GM12878 (cell line): ENCODE results near the gene KRT25. TPM values are rescaled to one million over a fixed set of nuclear protein-coding genes. Genes with fewer than 3 reads are reported as not detected.

Experiments
- ATAC-seq: fragments of 200-7000 bp; cut with Tn5 transposase; 3 replicates; pipeline ENCODE4 v1.9.1; 2020; ENCODE audit warnings: mild to moderate bottlenecking, moderate library complexity
- BruUV-seq: library from RNA; stranded (reverse); fragments of 400-500 nt; replicated peaks from 2 replicates; lab custom pipeline; 2021; lab: Mats Ljungman, UMichigan
- CTCF ChIA-PET: fragments of 300-600 bp; sonication (Branson Sonifier 250); formaldehyde crosslinking; extraction: SDS; loops from one replicate; lab custom pipeline; 2021; ENCODE audit warnings: inconsistent platforms; lab: Yijun Ruan, JAX
- POLR2A ChIA-PET: fragments of 350-600 bp; formaldehyde crosslinking; extraction: SDS; loops from one replicate; lab custom pipeline; 2021; ENCODE audit warnings: inconsistent platforms; lab: Charles Lee
- RAD21 ChIA-PET: fragments of 300-600 bp; sonication (Branson Sonifier 250); formaldehyde crosslinking; loops from one replicate; lab custom pipeline; 2023; ENCODE audit warnings: antibody characterized with exemption; ENCODE audit not compliant: unreplicated experiment; lab: Charles Lee
- SMC1A ChIA-PET: fragments of 300-600 bp; sonication (Branson Sonifier 250); formaldehyde crosslinking; loops from one replicate; lab custom pipeline; 2023; ENCODE audit not compliant: unreplicated experiment, uncharacterized antibody; lab: Charles Lee
- DNase-seq: peaks from one replicate; pipeline ENCODE4 v3.0.0-alpha.2; 2011; ENCODE audit warnings: low read depth, low spot score
- FAIRE-seq: peaks from 3 replicates; lab custom pipeline; 2011; peaks lifted over from hg19 to GRCh38; lab: Jason Lieb, UNC
- H2AFZ ChIP-seq: 2 replicates; pipeline ENCODE4 v1.6.0; 2011; ENCODE audit warnings: low read depth, low read length, control low read depth; ENCODE audit not compliant: control insufficient read depth
- H3K27ac ChIP-seq: 2 replicates; pipeline ENCODE4 v1.5.1; 2011; ENCODE audit warnings: control low read depth; ENCODE audit not compliant: control insufficient read depth, insufficient read depth
- H3K27me3 ChIP-seq, 2 experiments: replicated peaks in 1 of 2; 2 replicates each; pipeline versions ENCODE4 v1.6.0 to v1.6.1; 2011; ENCODE audit warnings: low read length in 1 of 2; ENCODE audit not compliant: control insufficient read depth in 2 of 2, insufficient read depth in 2 of 2
- H3K36me3 ChIP-seq, 2 experiments: 2 replicates each; pipeline ENCODE4 v1.5.1; 2011; ENCODE audit warnings: low read length in 1 of 2; ENCODE audit not compliant: control insufficient read depth in 2 of 2, insufficient read depth in 2 of 2
- H3K4me1 ChIP-seq: 2 replicates; pipeline ENCODE4 v1.6.1; 2011; ENCODE audit warnings: mild to moderate bottlenecking, low read length, moderate library complexity, mixed read lengths; ENCODE audit not compliant: control insufficient read depth, insufficient read depth
- H3K4me2 ChIP-seq: 2 replicates; pipeline ENCODE4 v1.6.0; 2011; ENCODE audit warnings: control low read depth; ENCODE audit not compliant: control insufficient read depth, insufficient read depth
- H3K4me3 ChIP-seq: fragments of 200-600 bp; sonication (generic); 2 replicates; pipeline ENCODE4 v1.5.1; 2016
- H3K79me2 ChIP-seq: 2 replicates; pipeline ENCODE4 v1.6.0; 2011; ENCODE audit warnings: low read length; ENCODE audit not compliant: control insufficient read depth, insufficient read depth
- H3K9ac ChIP-seq: 2 replicates; pipeline ENCODE4 v1.8.0; 2011; ENCODE audit warnings: low read length, control low read depth, mixed read lengths; ENCODE audit not compliant: control insufficient read depth, insufficient read depth
- H3K9me3 ChIP-seq: replicated peaks from 3 replicates; pipeline ENCODE4 v1.5.1; 2011; ENCODE audit warnings: mild to moderate bottlenecking, low read length; ENCODE audit not compliant: control insufficient read depth, insufficient read depth
- H4K20me1 ChIP-seq: 2 replicates; pipeline ENCODE4 v1.6.0; 2011; ENCODE audit not compliant: control insufficient read depth, insufficient read depth
- ATF7 ChIP-seq: fragments of 450-650 bp; IDR thresholded peaks from 2 replicates; pipeline ENCODE4 v1.6.1; 2016; ENCODE audit warnings: low read depth, mild to moderate bottlenecking
- BACH1 ChIP-seq: fragments of 450-650 bp; IDR thresholded peaks from 2 replicates; pipeline ENCODE4 v1.6.1; 2017; ENCODE audit warnings: mild to moderate bottlenecking, borderline replicate concordance
- BCLAF1 ChIP-seq: fragments of 450-650 bp; IDR thresholded peaks from 2 replicates; pipeline ENCODE4 v1.6.1; 2017; ENCODE audit warnings: antibody characterized with exemption, mild to moderate bottlenecking, moderate library complexity
- HDAC6 ChIP-seq: fragments of 200-600 bp; sonication (generic); IDR thresholded peaks from one replicate; pipeline ENCODE4 v1.8.0; 2017; ENCODE audit warnings: antibody characterized with exemption; ENCODE audit not compliant: unreplicated experiment
- NR2F1 ChIP-seq: fragments of 450-650 bp; conservative IDR thresholded peaks from 2 replicates; pipeline ENCODE4 v1.6.1; 2017; ENCODE audit warnings: mild to moderate bottlenecking
- POLR2A ChIP-seq: IDR thresholded peaks from 2 replicates; pipeline ENCODE4 v1.6.1; 2011; ENCODE audit warnings: low read depth, mild to moderate bottlenecking, low read length
- RELA ChIP-seq: fragments of 450-650 bp; IDR thresholded peaks from 2 replicates; pipeline ENCODE4 v1.8.0; 2014; ENCODE audit warnings: borderline replicate concordance; ENCODE audit not compliant: partially characterized antibody
- SKIL ChIP-seq: fragments of 450-650 bp; IDR thresholded peaks from 2 replicates; pipeline ENCODE4 v1.6.1; 2017; ENCODE audit warnings: mild to moderate bottlenecking, low read depth, inconsistent platforms; ENCODE audit not compliant: poor library complexity, severe bottlenecking
- SPI1 ChIP-seq: IDR thresholded peaks from 2 replicates; pipeline ENCODE4 v1.6.1; 2011; ENCODE audit warnings: low read depth, mild to moderate bottlenecking, low read length, moderate library complexity, borderline replicate concordance; ENCODE audit not compliant: insufficient read depth
- SUPT20H ChIP-seq: IDR thresholded peaks from 2 replicates; pipeline ENCODE4 v1.6.1; 2011; ENCODE audit warnings: low read depth, mild to moderate bottlenecking, low read length, moderate library complexity, borderline replicate concordance; ENCODE audit not compliant: control insufficient read depth
- TCF12 ChIP-seq: IDR thresholded peaks from 2 replicates; pipeline ENCODE4 v1.6.1; 2011; ENCODE audit warnings: low read depth, mild to moderate bottlenecking, low read length
- ZBED1 ChIP-seq: IDR thresholded peaks from 2 replicates; pipeline ENCODE4 v1.6.1; 2016; ENCODE audit warnings: borderline replicate concordance
- WGBS: methylation state at CpG from one replicate; pipeline ENCODE4 v1.1.6; 2016; ENCODE audit warnings: low lambda C conversion rate; ENCODE audit not compliant: insufficient replicate concordance, insufficient coverage; ENCODE audit errors: missing lambda C conversion rate; 5-methylcytosine and 5-hydroxymethylcytosine counted together
- in situ Hi-C: fragments of 300-500 bp; cut with MboI; formaldehyde crosslinking; loops from 9 replicates; pipeline ENCODE4 v1.14.3; 2018; ENCODE audit warnings: mixed read lengths
- intact Hi-C: fragments of 100-400 bp; cut with micrococcal nuclease; formaldehyde crosslinking; loops from one replicate; pipeline ENCODE4 v1.14.2; 2022; ENCODE audit not compliant: unreplicated experiment
- polyA plus RNA-seq, 11 experiments: library from polyadenylated mRNA; depleted of rRNA in 4 of 11; unstranded in 6 of 11; stranded (reverse) in 5 of 11; fragments of >200 nt; fragmentation: Nextera tagmentation in 4 of 11; fragmentation: Illumina TruSeq in 1 of 11; extraction: Ambion mirVana in 4 of 11; extraction: Trizol in 1 of 11; gene quantifications; 1 replicate in 1 of 11; 2 replicates in 10 of 11; pipeline versions ENCODE4 v1.2.1 to v1.2.3, GENCODE V29; 2011 to 2016; ENCODE audit warnings: inconsistent platforms in 2 of 11, missing spikeins in 2 of 11, low read depth in 1 of 11
- total RNA-seq, 4 experiments: library from RNA; depleted of rRNA in 3 of 4; stranded (reverse); fragments of >200 nt in 3 of 4; fragmentation: Illumina TruSeq in 1 of 4; extraction: Trizol in 1 of 4; gene quantifications; 2 replicates each; pipeline versions ENCODE4 v1.2.1 to v1.2.3, GENCODE V29; 2013 to 2021
- TF ChIP-seq, protein P1 (sequence below): IDR thresholded peaks from 2 replicates; pipeline ENCODE4 v1.6.1; 2012; ENCODE audit warnings: low read depth, low read length, improper control_type of control experiment
- TF ChIP-seq, protein P2 (sequence below): fragments of 450-650 bp; IDR thresholded peaks from 2 replicates; pipeline ENCODE4 v1.6.1; 2017; ENCODE audit warnings: borderline replicate concordance

Gene KRT25
- total and polyA plus RNA-seq, 10 of the 15 experiments (the other 5 are each of a cell fraction or from before 2014, with no cell fraction given) = not detected

DNA sequence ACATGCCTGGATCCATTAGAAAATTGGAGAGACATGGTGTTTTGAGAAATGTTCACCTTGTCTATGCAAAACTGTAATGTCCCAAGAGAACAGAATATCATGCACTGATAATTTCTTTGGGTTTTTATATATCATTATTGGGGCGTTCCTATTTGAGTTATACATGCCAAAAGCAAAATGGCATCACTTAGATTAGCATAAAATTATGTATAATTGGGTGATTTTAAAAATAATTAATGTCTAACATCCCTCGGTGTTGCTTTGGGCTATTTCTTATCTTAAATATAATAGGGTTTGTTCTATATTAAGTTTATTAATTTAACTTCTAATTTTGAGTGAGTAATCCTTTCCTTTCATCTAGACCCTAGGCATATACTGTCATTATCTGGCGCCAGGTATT lies 44.7 kb upstream of the KRT25 start, which contains the start of gene KRT28:
KRT28 (minus strand) TSS at position 101 of the 400 bp plus-strand sequence; CDS start at position 35, 66 bp downstream.
- H3K4me3 ChIP-seq = no peak within 1 kb of the TSS
- peaks cover 2 to 16% of the 10 kb centered on the region in 2 experiments; a peak in 2 of 4 replicates for H3K27me3 ChIP-seq
- BruUV-seq = no TSS peak
- ATAC-seq = no peak
- H3K4me1 ChIP-seq = no peaks in the 10 kb centered on the region
- in situ Hi-C loops (loop anchor here (5.0 kb wide), 2 partner anchors 183 to 862 kb away; no protein-coding TSS in a partner anchor), intact Hi-C loops (loop anchor here (5.0 to 10.0 kb wide), 4 partner anchors 57 to 862 kb away; no protein-coding TSS in a partner anchor)
- no peaks in the 10 kb centered on the region for H3K36me3 ChIP-seq
- H3K4me2 ChIP-seq = no peak within 1 kb of the TSS
- no peak within 1 kb of the TSS for H3K27ac ChIP-seq
- H3K9ac ChIP-seq = no peak within 1 kb of the TSS
- no peak within 1 kb of the TSS for H2AFZ ChIP-seq
- SMC1A ChIA-PET = no interaction called here
- CTCF ChIA-PET = interaction anchor here (1.2 kb wide), 1 partner anchor 180 kb away, joined by 4 read pairs; no protein-coding TSS in a partner anchor
- no peaks in the 10 kb centered on the region for H3K9me3 ChIP-seq
- DNase-seq = no peak
- 8% methylated on average over 3 of the region's 3 CpGs for WGBS
- no peaks in the 10 kb centered on the region for H4K20me1 ChIP-seq
- TF ChIP-seq TCF12 (no peak), SUPT20H (no peak), HDAC6 (no peak), ATF7 (no peak), SKIL (no peak), NR2F1 (no peak), POLR2A (no peak), SPI1 (no peak), RELA (no peak), ZBED1 (no peak), BCLAF1 (no peak), BACH1 (no peak)
- TF ChIP-seq, protein P1, sequence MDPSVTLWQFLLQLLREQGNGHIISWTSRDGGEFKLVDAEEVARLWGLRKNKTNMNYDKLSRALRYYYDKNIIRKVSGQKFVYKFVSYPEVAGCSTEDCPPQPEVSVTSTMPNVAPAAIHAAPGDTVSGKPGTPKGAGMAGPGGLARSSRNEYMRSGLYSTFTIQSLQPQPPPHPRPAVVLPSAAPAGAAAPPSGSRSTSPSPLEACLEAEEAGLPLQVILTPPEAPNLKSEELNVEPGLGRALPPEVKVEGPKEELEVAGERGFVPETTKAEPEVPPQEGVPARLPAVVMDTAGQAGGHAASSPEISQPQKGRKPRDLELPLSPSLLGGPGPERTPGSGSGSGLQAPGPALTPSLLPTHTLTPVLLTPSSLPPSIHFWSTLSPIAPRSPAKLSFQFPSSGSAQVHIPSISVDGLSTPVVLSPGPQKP = no peak
- TF ChIP-seq, protein P2, sequence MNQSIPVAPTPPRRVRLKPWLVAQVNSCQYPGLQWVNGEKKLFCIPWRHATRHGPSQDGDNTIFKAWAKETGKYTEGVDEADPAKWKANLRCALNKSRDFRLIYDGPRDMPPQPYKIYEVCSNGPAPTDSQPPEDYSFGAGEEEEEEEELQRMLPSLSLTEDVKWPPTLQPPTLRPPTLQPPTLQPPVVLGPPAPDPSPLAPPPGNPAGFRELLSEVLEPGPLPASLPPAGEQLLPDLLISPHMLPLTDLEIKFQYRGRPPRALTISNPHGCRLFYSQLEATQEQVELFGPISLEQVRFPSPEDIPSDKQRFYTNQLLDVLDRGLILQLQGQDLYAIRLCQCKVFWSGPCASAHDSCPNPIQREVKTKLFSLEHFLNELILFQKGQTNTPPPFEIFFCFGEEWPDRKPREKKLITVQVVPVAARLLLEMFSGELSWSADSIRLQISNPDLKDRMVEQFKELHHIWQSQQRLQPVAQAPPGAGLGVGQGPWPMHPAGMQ = no peak
- RAD21 ChIA-PET = interaction anchor here (1.0 kb wide), 1 partner anchor 175 kb away, joined by 3 read pairs; no protein-coding TSS in a partner anchor
- FAIRE-seq = no peak
- H3K79me2 ChIP-seq = no peaks in the 10 kb centered on the region
- POLR2A ChIA-PET = no interaction called here
